ENCODE results near the gene BAZ1B.

DNA sequence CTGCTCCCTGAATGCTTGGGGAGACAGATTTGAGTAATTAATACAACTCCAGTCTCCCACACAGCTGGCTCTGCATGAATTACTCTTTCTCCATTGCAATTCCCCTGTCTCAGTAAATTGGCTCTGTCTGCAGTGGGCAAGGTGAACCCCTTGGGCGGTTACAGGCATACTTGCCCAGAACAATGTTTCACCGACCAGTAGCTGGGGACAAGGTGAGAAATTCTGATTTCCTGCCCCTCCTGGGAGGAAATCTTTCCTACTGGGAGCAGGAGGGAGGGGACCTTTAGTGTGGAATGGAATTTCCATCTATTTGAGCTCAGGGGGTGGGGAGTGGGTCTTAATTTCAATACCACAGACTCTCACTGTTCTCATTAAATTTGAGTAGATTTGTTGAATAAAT, 130.7 kb downstream of the BAZ1B start:
- TF ChIP-seq CTCF (IDR thresholded peaks at IDR 0.05), result no peak
- no peak for TF ChIP-seq POLR2A (IDR thresholded peaks at IDR 0.05; ENCODE audit: low read depth)
- no peak for TF ChIP-seq POLR2AphosphoS5 (IDR thresholded peaks at IDR 0.05)
- no peak for TF ChIP-seq EP300 (IDR thresholded peaks at IDR 0.05)

All from esophagus muscularis mucosa (tissue), 4 donors.